Uterus (tissue), 2 donors: Measurements from ENCODE around the gene MTFR1L.

Experiments used
- CTCF ChIP-seq, 4 experiments: fragments of 200-600 bp in 2 of 4; fragments of 450-650 bp in 2 of 4; sonication (generic) in 2 of 4; IDR thresholded peaks; one replicate each; pipeline ENCODE4 v1.5.1; 2016 to 2019; ENCODE audit warnings: antibody characterized with exemption in 4 of 4, mild to moderate bottlenecking in 2 of 4, moderate library complexity in 1 of 4
- POLR2A ChIP-seq, 2 donors: fragments of 450-650 bp; IDR thresholded peaks; one replicate each; pipeline ENCODE4 v1.6.1; 2016; ENCODE audit warnings: antibody characterized with exemption in 2 of 2, mild to moderate bottlenecking in 1 of 2, moderate library complexity in 1 of 2

GRCh38 chr1:25874635-25875153, 54.9 kb downstream of the MTFR1L start:
- no peak for TF ChIP-seq CTCF (IDR thresholded peaks at IDR 0.05)
- TF ChIP-seq POLR2A (IDR thresholded peaks at IDR 0.05): no peak
